HepG2 (cell line): ENCODE data around the gene CHST14. TPM values are rescaled to one million over a fixed set of nuclear protein-coding genes. Genes with fewer than 3 reads are reported as not detected.

Source experiments
- ASH2L ChIP-seq: fragments of 300-600, 200-600 bp; sonication (generic); IDR thresholded peaks from 2 replicates; pipeline ENCODE4 v1.7.0; 2017; ENCODE audit warnings: low read depth, mild to moderate bottlenecking, moderate library complexity, mixed read lengths, low read length; ENCODE audit not compliant: insufficient read length
- GATA4 ChIP-seq: sonication (generic); IDR thresholded peaks from 2 replicates; pipeline ENCODE4 v1.6.1; 2016; ENCODE audit warnings: antibody characterized with exemption, low read depth, borderline replicate concordance
- KDM6A ChIP-seq: IDR thresholded peaks from 2 replicates; pipeline ENCODE4 v1.6.1; 2016; ENCODE audit warnings: low read depth
- NFE2L1 ChIP-seq: sonication (generic); formaldehyde crosslinking; IDR thresholded peaks from 2 replicates; pipeline ENCODE4 v1.4.0; 2020; ENCODE audit warnings: missing genetic modification reagents, mild to moderate bottlenecking, borderline replicate concordance
- SIX1 ChIP-seq: sonication (generic); formaldehyde crosslinking; IDR thresholded peaks from 2 replicates; pipeline ENCODE4 v1.4.0; 2020; ENCODE audit warnings: missing genetic modification reagents, borderline replicate concordance
- SKI ChIP-seq: fragments of 450-650 bp; IDR thresholded peaks from one replicate; pipeline ENCODE4 v1.6.1; 2018; ENCODE audit warnings: mild to moderate bottlenecking; ENCODE audit not compliant: partially characterized antibody
- STAG1 ChIP-seq: sonication (generic); formaldehyde crosslinking; IDR thresholded peaks from 2 replicates; pipeline ENCODE4 v1.4.0; 2020; ENCODE audit warnings: missing genetic modification reagents
- ZBTB38 ChIP-seq: sonication (generic); formaldehyde crosslinking; IDR thresholded peaks from 2 replicates; pipeline ENCODE4 v1.5.1; 2020; ENCODE audit warnings: mild to moderate bottlenecking, missing genetic modification reagents
- ZBTB7B ChIP-seq: sonication (generic); formaldehyde crosslinking; IDR thresholded peaks from 2 replicates; pipeline ENCODE4 v1.4.0; 2020; ENCODE audit warnings: missing genetic modification reagents
- ZNF205 ChIP-seq: IDR thresholded peaks from 2 replicates; pipeline ENCODE4 v1.6.1; 2018; ENCODE audit warnings: missing biosample characterization, missing genetic modification reagents
- ZNF850 ChIP-seq: sonication (generic); formaldehyde crosslinking; conservative IDR thresholded peaks from 2 replicates; pipeline ENCODE4 v1.9.0; 2021; ENCODE audit warnings: mild to moderate bottlenecking, missing genetic modification reagents
- ZNF879 ChIP-seq: sonication (generic); formaldehyde crosslinking; IDR thresholded peaks from 2 replicates; pipeline ENCODE4 v1.8.1; 2023; ENCODE audit warnings: missing genetic modification reagents
- ZSCAN22 ChIP-seq: sonication (generic); formaldehyde crosslinking; IDR thresholded peaks from 2 replicates; pipeline ENCODE4 v1.4.0; 2020; ENCODE audit warnings: mild to moderate bottlenecking, missing genetic modification reagents
- polyA plus RNA-seq, 8 experiments: library from polyadenylated mRNA; depleted of rRNA in 3 of 8; stranded (reverse) in 7 of 8; unstranded in 1 of 8; fragments of >200 nt; fragmentation: Illumina TruSeq in 4 of 8; extraction: Trizol in 4 of 8; gene quantifications; 2 replicates each; pipeline versions ENCODE4 v1.2.1 to v1.2.3, GENCODE V29; 2011 to 2016; ENCODE audit warnings: low read depth in 4 of 8, missing spikeins in 1 of 8, mixed read lengths in 1 of 8; ENCODE audit not compliant: insufficient read depth in 1 of 8
- total RNA-seq, 5 experiments: library from RNA; depleted of rRNA; stranded (reverse); fragments of >200 nt; fragmentation: Illumina TruSeq; extraction: Trizol; gene quantifications; 2 replicates each; pipeline ENCODE4 v1.2.3, GENCODE V29; 2016; ENCODE audit warnings: low read depth in 1 of 5
- TF ChIP-seq, protein P1 (sequence below): sonication (generic); formaldehyde crosslinking; IDR thresholded peaks from 2 replicates; pipeline ENCODE4 v1.8.1; 2023; ENCODE audit warnings: mild to moderate bottlenecking, moderate library complexity, missing genetic modification reagents
- TF ChIP-seq, protein P2 (sequence below): IDR thresholded peaks from 2 replicates; pipeline ENCODE4 v1.6.1; 2016; ENCODE audit warnings: control low read depth
- TF ChIP-seq, protein P3 (sequence below): sonication (generic); formaldehyde crosslinking; IDR thresholded peaks from 2 replicates; pipeline ENCODE4 v1.4.0; 2020; ENCODE audit warnings: missing genetic modification reagents, borderline replicate concordance
- TF ChIP-seq, protein P4 (sequence below): sonication (generic); formaldehyde crosslinking; IDR thresholded peaks from 2 replicates; pipeline ENCODE4 v1.4.0; 2020; ENCODE audit warnings: low read depth, missing genetic modification reagents
- TF ChIP-seq, protein P5 (sequence below): sonication (generic); formaldehyde crosslinking; IDR thresholded peaks from 2 replicates; pipeline ENCODE4 v1.4.0; 2020; ENCODE audit warnings: missing genetic modification reagents, borderline replicate concordance
- TF ChIP-seq, protein P6 (sequence below): IDR thresholded peaks from 2 replicates; pipeline ENCODE4 v1.6.1; 2016; ENCODE audit warnings: missing genetic modification reagents, missing compliant biosample characterization

CHST14 gene
- total and polyA plus RNA-seq, 2 of the 13 experiments (the other 11 are each of a cell fraction or from before 2014, with no cell fraction given): 8.9 to 12.4 TPM

DNA sequence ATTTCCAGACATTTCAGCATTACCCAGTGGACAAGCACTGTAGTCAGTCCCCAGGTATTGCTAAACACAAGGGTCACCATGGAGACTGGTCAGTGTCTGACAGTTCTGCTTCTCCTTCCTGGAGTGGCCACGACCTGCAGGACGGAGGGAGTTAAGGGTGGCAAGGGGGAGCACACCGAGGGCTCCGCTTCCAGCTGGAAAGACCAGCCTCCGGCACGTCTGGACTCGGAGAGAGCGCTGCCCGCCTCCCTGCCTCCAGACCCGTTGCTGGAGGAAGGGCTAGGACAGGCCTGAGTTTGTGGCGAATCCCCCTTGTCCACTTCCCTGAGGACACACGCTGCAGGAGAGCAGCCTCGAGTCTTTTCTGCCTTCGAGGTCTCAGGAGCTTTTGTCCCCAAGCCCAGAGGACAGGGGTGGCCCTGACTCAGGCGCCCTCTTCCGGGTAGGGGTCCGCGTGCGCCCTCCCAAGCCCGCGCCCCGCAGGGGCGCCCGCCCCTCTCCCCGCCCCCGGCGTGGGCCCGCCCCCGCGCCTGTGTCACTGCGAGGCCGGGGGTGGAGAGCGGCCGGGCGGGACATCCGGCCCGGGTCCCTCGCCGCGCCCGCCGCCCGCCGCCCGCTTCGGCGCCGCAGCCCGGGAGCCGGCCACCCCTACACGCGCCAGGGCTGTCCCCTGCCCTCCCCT lies at the start of gene CHST14 (continued):
- 0 out of 2 replicates have a peak, but pooled peaks have one; percentile 26 for TF ChIP-seq ZNF205 (CRISPR knock-in tag)
- no peak for TF ChIP-seq SKI
- TF ChIP-seq ZSCAN22 (CRISPR knock-in tag): no peak
- TF ChIP-seq, protein P1, sequence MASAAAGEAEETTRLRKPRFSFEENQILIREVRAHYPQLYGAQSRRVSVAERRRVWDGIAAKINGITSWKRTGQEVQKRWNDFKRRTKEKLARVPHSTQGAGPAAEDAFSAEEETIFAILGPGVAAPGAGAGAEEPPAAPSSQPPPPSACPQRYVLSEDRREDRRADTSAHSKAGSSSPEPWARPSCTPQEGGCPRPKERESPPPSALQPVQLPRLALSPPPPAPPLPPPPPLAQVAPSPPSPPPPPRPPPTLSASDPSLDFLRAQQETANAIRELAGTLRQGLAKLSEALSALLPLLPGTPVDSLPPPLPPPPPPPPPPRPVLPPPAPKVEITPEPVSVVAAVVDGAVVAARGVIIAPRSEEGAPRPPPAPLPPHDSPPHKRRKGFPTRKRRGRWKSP (CRISPR knock-in tag): no peak; the same call in 1 of the 2 replicates
- peak; percentile 9; the same call in 1 of the 2 replicates for TF ChIP-seq STAG1 (CRISPR knock-in tag)
- TF ChIP-seq, protein P2, sequence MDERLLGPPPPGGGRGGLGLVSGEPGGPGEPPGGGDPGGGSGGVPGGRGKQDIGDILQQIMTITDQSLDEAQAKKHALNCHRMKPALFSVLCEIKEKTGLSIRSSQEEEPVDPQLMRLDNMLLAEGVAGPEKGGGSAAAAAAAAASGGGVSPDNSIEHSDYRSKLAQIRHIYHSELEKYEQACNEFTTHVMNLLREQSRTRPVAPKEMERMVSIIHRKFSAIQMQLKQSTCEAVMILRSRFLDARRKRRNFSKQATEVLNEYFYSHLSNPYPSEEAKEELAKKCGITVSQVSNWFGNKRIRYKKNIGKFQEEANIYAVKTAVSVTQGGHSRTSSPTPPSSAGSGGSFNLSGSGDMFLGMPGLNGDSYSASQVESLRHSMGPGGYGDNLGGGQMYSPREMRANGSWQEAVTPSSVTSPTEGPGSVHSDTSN (CRISPR knock-in tag): no peak
- no peak for TF ChIP-seq ZNF850 (CRISPR knock-in tag)
- TF ChIP-seq ZBTB7B: 0 out of 2 replicates have a peak, but pooled peaks have one; percentile 23
- TF ChIP-seq, protein P3, sequence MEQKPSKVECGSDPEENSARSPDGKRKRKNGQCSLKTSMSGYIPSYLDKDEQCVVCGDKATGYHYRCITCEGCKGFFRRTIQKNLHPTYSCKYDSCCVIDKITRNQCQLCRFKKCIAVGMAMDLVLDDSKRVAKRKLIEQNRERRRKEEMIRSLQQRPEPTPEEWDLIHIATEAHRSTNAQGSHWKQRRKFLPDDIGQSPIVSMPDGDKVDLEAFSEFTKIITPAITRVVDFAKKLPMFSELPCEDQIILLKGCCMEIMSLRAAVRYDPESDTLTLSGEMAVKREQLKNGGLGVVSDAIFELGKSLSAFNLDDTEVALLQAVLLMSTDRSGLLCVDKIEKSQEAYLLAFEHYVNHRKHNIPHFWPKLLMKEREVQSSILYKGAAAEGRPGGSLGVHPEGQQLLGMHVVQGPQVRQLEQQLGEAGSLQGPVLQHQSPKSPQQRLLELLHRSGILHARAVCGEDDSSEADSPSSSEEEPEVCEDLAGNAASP: no peak
- no peak; the same call in 1 of the 2 replicates for TF ChIP-seq ZBTB38
- TF ChIP-seq KDM6A: no peak
- no peak for TF ChIP-seq GATA4
- TF ChIP-seq NFE2L1 (CRISPR knock-in tag): no peak
- TF ChIP-seq SIX1 (CRISPR knock-in tag): no peak
- TF ChIP-seq, protein P4, sequence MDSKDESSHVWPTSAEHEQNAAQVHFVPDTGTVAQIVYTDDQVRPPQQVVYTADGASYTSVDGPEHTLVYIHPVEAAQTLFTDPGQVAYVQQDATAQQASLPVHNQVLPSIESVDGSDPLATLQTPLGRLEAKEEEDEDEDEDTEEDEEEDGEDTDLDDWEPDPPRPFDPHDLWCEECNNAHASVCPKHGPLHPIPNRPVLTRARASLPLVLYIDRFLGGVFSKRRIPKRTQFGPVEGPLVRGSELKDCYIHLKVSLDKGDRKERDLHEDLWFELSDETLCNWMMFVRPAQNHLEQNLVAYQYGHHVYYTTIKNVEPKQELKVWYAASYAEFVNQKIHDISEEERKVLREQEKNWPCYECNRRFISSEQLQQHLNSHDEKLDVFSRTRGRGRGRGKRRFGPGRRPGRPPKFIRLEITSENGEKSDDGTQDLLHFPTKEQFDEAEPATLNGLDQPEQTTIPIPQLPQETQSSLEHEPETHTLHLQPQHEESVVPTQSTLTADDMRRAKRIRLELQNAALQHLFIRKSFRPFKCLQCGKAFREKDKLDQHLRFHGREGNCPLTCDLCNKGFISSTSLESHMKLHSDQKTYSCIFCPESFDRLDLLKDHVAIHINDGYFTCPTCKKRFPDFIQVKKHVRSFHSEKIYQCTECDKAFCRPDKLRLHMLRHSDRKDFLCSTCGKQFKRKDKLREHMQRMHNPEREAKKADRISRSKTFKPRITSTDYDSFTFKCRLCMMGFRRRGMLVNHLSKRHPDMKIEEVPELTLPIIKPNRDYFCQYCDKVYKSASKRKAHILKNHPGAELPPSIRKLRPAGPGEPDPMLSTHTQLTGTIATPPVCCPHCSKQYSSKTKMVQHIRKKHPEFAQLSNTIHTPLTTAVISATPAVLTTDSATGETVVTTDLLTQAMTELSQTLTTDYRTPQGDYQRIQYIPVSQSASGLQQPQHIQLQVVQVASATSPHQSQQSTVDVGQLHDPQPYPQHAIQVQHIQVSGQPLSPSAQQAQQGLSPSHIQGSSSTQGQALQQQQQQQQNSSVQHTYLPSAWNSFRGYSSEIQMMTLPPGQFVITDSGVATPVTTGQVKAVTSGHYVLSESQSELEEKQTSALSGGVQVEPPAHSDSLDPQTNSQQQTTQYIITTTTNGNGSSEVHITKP (CRISPR knock-in tag): no peak
- TF ChIP-seq, protein P5, sequence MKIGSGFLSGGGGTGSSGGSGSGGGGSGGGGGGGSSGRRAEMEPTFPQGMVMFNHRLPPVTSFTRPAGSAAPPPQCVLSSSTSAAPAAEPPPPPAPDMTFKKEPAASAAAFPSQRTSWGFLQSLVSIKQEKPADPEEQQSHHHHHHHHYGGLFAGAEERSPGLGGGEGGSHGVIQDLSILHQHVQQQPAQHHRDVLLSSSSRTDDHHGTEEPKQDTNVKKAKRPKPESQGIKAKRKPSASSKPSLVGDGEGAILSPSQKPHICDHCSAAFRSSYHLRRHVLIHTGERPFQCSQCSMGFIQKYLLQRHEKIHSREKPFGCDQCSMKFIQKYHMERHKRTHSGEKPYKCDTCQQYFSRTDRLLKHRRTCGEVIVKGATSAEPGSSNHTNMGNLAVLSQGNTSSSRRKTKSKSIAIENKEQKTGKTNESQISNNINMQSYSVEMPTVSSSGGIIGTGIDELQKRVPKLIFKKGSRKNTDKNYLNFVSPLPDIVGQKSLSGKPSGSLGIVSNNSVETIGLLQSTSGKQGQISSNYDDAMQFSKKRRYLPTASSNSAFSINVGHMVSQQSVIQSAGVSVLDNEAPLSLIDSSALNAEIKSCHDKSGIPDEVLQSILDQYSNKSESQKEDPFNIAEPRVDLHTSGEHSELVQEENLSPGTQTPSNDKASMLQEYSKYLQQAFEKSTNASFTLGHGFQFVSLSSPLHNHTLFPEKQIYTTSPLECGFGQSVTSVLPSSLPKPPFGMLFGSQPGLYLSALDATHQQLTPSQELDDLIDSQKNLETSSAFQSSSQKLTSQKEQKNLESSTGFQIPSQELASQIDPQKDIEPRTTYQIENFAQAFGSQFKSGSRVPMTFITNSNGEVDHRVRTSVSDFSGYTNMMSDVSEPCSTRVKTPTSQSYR (CRISPR knock-in tag): no peak
- TF ChIP-seq ZNF879: no peak
- TF ChIP-seq, protein P6, sequence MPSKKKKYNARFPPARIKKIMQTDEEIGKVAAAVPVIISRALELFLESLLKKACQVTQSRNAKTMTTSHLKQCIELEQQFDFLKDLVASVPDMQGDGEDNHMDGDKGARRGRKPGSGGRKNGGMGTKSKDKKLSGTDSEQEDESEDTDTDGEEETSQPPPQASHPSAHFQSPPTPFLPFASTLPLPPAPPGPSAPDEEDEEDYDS (CRISPR knock-in tag): no peak
- no peak for TF ChIP-seq ASH2L
